Fibroblast of lung (primary cell): ENCODE data around the gene CIITA.

Experiments
- CTCF ChIP-seq, 2 donors: IDR thresholded peaks in 1 of 2; conservative IDR thresholded peaks in 1 of 2; 1 replicate in 1 of 2; 2 replicates in 1 of 2; pipeline ENCODE4 v1.5.1; 2011 to 2012; ENCODE audit warnings: low read length in 2 of 2, control low read depth in 1 of 2, inconsistent platforms in 1 of 2, low read depth in 1 of 2, mild to moderate bottlenecking in 1 of 2
- EZH2 ChIP-seq: IDR thresholded peaks from 2 replicates; pipeline ENCODE4 v1.5.1; 2012; ENCODE audit warnings: low read length, control low read depth, mild to moderate bottlenecking; ENCODE audit errors: missing control alignments

GRCh38 chr16:10923146-10923649 lies 46.2 kb downstream of the CIITA start:
- TF ChIP-seq CTCF (conservative IDR thresholded peaks at IDR 0.05 in 1 of 2, IDR thresholded peaks at IDR 0.05 in 1 of 2; ENCODE audit: low read depth in 1 of 2, low read length in 2 of 2) = no peak
- no peak for TF ChIP-seq EZH2
